ENCODE measurements around the gene UST.

- no peak for TF ChIP-seq TAF1 (IDR thresholded peaks at IDR 0.05; ENCODE audit: low read depth, low read length)
- TF ChIP-seq POLR2AphosphoS5 (IDR thresholded peaks at IDR 0.05; ENCODE audit: low read depth, low read length), result no peak
- TF ChIP-seq POLR2A (IDR thresholded peaks at IDR 0.05; ENCODE audit: low read depth, low read length), result no peak
- no peak for TF ChIP-seq POU2F2 (IDR thresholded peaks at IDR 0.05; ENCODE audit: low read depth, low read length)
- no peak for TF ChIP-seq PAX5 (IDR thresholded peaks at IDR 0.05; ENCODE audit: insufficient read depth, low read length, severe bottlenecking)
- no peak for TF ChIP-seq SPI1 (IDR thresholded peaks at IDR 0.05; ENCODE audit: low read depth, low read length)
Measured at GRCh38 chr6:149076355-149076734, 329.5 kb downstream of the UST start.

All from GM12891 (cell line).